Activated T-cell treated with anti-CD3 and anti-CD28 coated beads, Interleukin-2, amount 50 U/mL, for 24 hours (primary cell): Measurements from ENCODE around the gene ZNF772.

Experiments
- DNase-seq: peaks from one replicate; pipeline ENCODE4 v3.0.0-alpha.2; 2020
- H3K27ac Mint-ChIP-seq: 2 replicates; pipeline ENCODE4 v1.8.0; 2020; ENCODE audit warnings: mild to moderate bottlenecking, mixed read lengths
- H3K27me3 Mint-ChIP-seq: 2 replicates; pipeline ENCODE4 v1.8.0; 2020; ENCODE audit warnings: mixed read lengths
- H3K36me3 Mint-ChIP-seq: 2 replicates; pipeline ENCODE4 v1.8.0; 2020; ENCODE audit warnings: low read depth, mixed read lengths
- H3K4me1 Mint-ChIP-seq: 2 replicates; pipeline ENCODE4 v1.8.0; 2020; ENCODE audit warnings: low read depth, mixed read lengths
- H3K4me3 Mint-ChIP-seq: 2 replicates; pipeline ENCODE4 v1.8.0; 2020; ENCODE audit warnings: mild to moderate bottlenecking, moderate library complexity, mixed read lengths
- H3K9me3 Mint-ChIP-seq: 2 replicates; pipeline ENCODE4 v1.8.0; 2020; ENCODE audit warnings: mixed read lengths

Gene ZNF772

GRCh38 chr19:57452307-57452706 lies 25.1 kb downstream of the ZNF772 start:
- Mint-ChIP-seq H3K27me3 (no peaks in the 10 kb centered on the region), H3K36me3 (peaks cover 78% of the 10 kb centered on the region), H3K9me3 (peaks cover 56% of the 10 kb centered on the region), H3K4me1 (no peaks in the 10 kb centered on the region), H3K27ac (no peak overlapping the region), H3K4me3 (no peak overlapping the region)
- no peak for DNase-seq

DNA sequence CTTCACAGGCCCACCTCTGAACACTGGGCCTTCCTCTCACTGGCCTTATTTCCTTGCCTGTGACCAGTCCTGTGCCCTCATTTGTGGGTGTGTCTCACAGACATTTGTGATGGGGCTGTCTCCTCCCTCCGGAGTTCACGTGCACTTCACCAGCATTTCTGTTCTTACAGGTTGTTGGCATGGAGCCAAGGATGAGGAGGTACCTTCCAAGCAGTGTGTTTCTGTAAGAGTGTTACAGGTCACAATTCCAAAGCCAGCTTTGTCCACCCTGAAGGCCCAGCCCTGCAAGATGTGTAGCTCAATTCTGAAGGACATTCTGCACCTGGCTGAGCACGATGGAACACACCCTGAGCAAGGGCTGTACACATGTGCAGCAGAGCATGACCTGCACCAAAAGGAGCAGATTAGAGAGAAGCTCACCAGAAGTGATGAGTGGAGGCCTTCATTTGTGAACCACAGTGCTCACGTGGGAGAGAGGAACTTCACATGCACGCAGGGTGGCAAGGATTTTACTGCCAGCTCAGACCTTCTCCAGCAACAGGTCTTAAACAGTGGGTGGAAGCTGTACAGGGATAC lies 34.2 kb downstream of the ZNF772 start:
- Mint-ChIP-seq H3K4me1 (peaks cover 6% of the 10 kb centered on the region), H3K4me3 (no peak overlapping the region), H3K9me3 (peaks cover 73% of the 10 kb centered on the region), H3K36me3 (peaks cover 93% of the 10 kb centered on the region), H3K27ac (no peak overlapping the region), H3K27me3 (no peaks in the 10 kb centered on the region)
- DNase-seq = no peak

GRCh38 chr19:57441979-57442752 lies 35.2 kb downstream of the ZNF772 start:
- DNase-seq = no peak
- Mint-ChIP-seq H3K36me3 (peaks cover 93% of the 10 kb centered on the region), H3K4me3 (no peak overlapping the region), H3K27ac (no peak overlapping the region), H3K4me1 (peaks cover 8% of the 10 kb centered on the region), H3K9me3 (peaks cover 76% of the 10 kb centered on the region), H3K27me3 (no peaks in the 10 kb centered on the region)

DNA sequence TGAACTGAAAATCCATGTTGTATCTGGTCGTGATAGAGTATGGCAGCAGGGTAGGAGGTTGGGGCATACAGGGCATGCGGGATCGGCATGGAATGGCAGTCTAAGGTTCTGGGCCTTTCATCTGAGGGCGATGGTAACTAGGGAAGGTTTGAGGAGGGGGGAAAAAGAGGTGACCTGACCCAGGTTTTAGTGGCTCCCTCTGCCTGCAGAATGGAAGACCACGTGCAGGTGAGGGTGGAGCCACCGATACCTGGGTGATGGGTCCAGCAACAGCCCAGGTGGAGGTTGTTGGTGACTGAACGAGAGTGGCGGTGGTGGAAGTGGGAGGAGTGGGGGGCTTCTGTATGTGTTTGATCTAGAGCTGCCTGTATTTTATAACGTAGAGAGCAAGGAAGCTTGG lies 38.4 kb downstream of the ZNF772 start:
- H3K4me3 Mint-ChIP-seq = no peak overlapping the region
- H3K27ac Mint-ChIP-seq = no peak overlapping the region
- no peak for DNase-seq
- H3K36me3 Mint-ChIP-seq = peaks cover 95% of the 10 kb centered on the region
- peaks cover 64% of the 10 kb centered on the region for H3K9me3 Mint-ChIP-seq
- H3K4me1 Mint-ChIP-seq = peaks cover 30% of the 10 kb centered on the region
- H3K27me3 Mint-ChIP-seq = no peaks in the 10 kb centered on the region

GRCh38 chr19:57437931-57438330 lies 39.4 kb downstream of the ZNF772 start:
- Mint-ChIP-seq H3K27ac (no peak overlapping the region), H3K27me3 (no peaks in the 10 kb centered on the region), H3K9me3 (peaks cover 61% of the 10 kb centered on the region), H3K36me3 (peaks cover 89% of the 10 kb centered on the region), H3K4me3 (no peak overlapping the region), H3K4me1 (peaks cover 30% of the 10 kb centered on the region)
- DNase-seq = no peak

- no peak for DNase-seq
- Mint-ChIP-seq H3K27me3 (no peaks in the 10 kb centered on the region), H3K27ac (peak overlapping the region; percentile 97), H3K4me1 (peaks cover 30% of the 10 kb centered on the region), H3K4me3 (peak overlapping the region; percentile 97), H3K36me3 (peaks cover 74% of the 10 kb centered on the region), H3K9me3 (peaks cover 51% of the 10 kb centered on the region)
These were observed 40.9 kb downstream of the ZNF772 start for GRCh38 chr19:57436417-57436816.

GRCh38 chr19:57435062-57435978 lies 42.0 kb downstream of the ZNF772 start, which contains the start of gene ZNF749:
Gene ZNF749 (plus strand): TSS chr19:57435325. CDS start chr19:57435579, 254 bp downstream.
- Mint-ChIP-seq H3K36me3 (peaks cover 68% of the 10 kb centered on the region), H3K9me3 (peaks cover 47% of the 10 kb centered on the region), H3K4me1 (peaks cover 28% of the 10 kb centered on the region), H3K4me3 (peak within 1 kb of the TSS; percentile 97), H3K27me3 (no peaks in the 10 kb centered on the region), H3K27ac (peak within 1 kb of the TSS; percentile 97)
- DNase-seq = peak; percentile 94

DNA sequence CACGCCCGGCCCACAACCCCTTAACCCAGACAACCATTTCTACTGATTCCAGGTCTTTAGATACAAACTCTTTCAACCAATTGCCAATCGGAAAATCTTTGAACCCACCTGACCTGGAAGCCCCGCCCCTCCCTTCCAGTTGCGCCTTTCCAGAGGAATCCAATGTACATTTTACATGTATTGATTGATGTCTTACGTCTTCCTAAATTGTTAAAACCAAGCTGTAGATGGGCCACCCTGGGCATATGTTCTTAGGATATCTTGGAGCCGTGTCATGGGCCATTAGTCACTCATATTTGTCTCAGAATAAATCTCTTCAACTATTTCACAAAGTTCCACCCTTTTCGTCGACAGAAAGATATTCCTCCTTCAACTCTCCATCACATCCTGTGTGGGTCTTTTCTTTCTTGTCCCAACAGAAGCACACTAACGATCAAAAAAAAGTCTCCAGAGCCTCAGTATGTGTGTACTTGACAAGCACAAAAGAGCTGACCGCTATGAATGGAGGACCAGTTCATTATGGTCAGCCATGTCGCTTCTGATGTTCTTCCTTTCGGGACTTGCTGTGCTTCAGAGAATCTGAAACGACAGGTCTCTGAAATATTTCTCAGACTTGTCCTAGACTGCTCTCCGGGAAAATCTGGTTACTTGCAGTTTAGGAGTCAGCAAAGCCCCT lies 42.8 kb downstream of the ZNF772 start:
- H3K4me1 Mint-ChIP-seq = peaks cover 28% of the 10 kb centered on the region
- H3K27me3 Mint-ChIP-seq = no peaks in the 10 kb centered on the region
- DNase-seq = no peak
- peaks cover 44% of the 10 kb centered on the region for H3K9me3 Mint-ChIP-seq
- H3K27ac Mint-ChIP-seq = peak overlapping the region; percentile 97
- peaks cover 60% of the 10 kb centered on the region for H3K36me3 Mint-ChIP-seq
- H3K4me3 Mint-ChIP-seq = peak overlapping the region; percentile 97

GRCh38 chr19:57421037-57421436 lies 56.3 kb downstream of the ZNF772 start:
- DNase-seq = no peak
- no peaks in the 10 kb centered on the region for H3K27me3 Mint-ChIP-seq
- H3K36me3 Mint-ChIP-seq = peaks cover 77% of the 10 kb centered on the region
- peaks cover 57% of the 10 kb centered on the region for H3K9me3 Mint-ChIP-seq
- H3K4me1 Mint-ChIP-seq = peaks cover under 1% of the 10 kb centered on the region
- H3K27ac Mint-ChIP-seq = no peak overlapping the region
- no peak overlapping the region for H3K4me3 Mint-ChIP-seq

- H3K27me3 Mint-ChIP-seq = no peaks in the 10 kb centered on the region
- H3K9me3 Mint-ChIP-seq = peaks cover 65% of the 10 kb centered on the region
- no peak overlapping the region for H3K27ac Mint-ChIP-seq
- DNase-seq = no peak
- peaks cover 90% of the 10 kb centered on the region for H3K36me3 Mint-ChIP-seq
- H3K4me1 Mint-ChIP-seq = peaks cover 6% of the 10 kb centered on the region
- H3K4me3 Mint-ChIP-seq = no peak overlapping the region
These were observed 57.9 kb downstream of the ZNF772 start for GRCh38 chr19:57419439-57419838.
